GM21529 (cell line): ENCODE measurements around the gene SLC51A.
"Not testable (repeated sequence)": the region's sequence is repeated elsewhere in the genome, so short reads cannot be mapped to it uniquely, and the experiment has no call there.

Experiments used
- ATAC-seq: cut with Tn5 transposase; IDR thresholded peaks from one replicate; pipeline ENCODE4 v1.9.1; 2021; ENCODE audit not compliant: unreplicated experiment

Gene SLC51A

DNA sequence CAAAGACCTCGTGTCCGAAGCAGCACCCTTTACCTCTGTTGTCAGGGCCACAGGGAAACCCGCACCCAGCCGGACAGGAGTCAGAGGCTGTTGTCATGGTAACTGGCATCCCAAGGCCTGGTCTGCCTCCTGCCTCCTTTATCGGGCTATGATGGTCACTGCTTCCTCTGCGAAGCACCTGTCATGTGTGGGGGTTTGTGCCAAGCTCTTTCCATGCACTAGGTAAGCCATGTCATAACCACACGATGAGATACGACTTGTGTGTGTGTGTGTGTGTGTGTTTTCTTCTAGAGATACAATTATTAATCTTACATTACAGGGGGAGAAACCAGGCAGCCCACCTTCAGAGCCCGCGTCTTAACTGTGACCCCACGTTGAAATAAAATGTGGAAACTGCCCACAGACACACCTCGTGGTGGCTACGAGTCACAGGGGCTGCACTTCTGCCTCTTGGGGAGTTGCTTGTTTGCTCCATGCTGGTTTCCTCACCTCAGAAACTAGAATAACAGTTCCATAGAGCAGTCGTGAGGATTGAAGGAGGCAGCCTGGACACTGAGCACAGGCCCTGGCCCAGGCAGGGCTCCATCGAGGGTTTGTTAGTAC is 23.1 kb upstream of the SLC51A start:
- ATAC-seq: peak; percentile 4

GRCh38 chr3:196193736-196194541 is 22.4 kb upstream of the SLC51A start:
- ATAC-seq: no peak

GRCh38 chr3:196194542-196194915 is 21.8 kb upstream of the SLC51A start:
- ATAC-seq: no peak

DNA sequence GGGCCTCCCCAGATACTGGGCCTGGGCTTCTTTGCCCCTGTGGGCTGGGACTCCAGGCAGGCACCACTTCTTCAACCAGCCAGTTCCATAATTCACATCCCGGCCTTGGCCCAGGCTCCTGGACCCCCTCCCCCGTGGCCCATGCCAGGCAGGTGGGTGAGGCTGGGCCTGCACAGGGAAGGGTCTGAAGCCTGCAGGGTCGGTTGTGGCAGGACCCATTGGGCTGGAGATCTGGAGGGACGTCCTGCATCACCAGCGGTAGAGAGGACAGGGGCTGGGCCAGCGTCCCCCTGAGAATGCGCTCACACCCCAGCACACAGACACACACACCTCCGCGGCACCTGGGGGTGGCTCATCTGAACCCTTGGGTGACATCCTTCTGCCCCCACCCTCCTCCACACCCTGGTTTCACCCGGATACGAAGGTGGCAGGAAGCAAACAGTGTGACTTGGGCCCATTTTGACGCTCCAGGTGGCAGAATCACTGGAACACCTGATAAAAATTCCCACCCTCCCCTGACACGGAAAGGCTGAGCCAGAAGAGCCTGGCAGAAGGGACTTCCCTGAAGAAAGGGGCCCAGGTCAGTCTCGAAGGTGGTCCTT is 20.6 kb upstream of the SLC51A start:
- ATAC-seq: no peak

GRCh38 chr3:196197524-196197923 is 18.8 kb upstream of the SLC51A start:
- ATAC-seq: no peak

GRCh38 chr3:196198081-196198675 is 18.2 kb upstream of the SLC51A start:
- ATAC-seq: no peak

GRCh38 chr3:196198771-196199753 is 17.3 kb upstream of the SLC51A start:
- ATAC-seq: no peak

DNA sequence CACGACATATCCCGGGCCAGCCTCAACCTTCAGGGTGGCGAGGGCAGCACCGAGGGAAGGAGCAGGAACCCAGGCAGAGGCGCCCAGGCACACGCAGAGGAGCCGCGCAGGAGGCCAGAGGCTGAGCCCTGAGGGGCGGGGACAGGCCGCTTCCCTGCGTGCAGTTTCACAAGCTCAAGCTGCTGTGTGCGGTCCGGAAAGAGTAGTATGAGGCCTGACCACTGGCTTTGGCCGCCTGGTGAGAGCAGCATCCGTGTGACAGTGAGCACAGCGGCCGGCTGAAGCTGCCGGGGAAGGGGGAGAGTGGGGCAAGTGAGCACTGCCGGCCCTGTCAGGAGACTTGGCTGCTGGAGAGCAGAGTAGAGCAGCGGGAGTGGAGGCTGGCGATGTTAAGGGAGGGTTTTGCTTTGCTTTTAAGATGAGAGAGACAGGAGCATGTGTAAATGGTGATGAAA is 13.8 kb upstream of the SLC51A start:
- no peak for ATAC-seq

- no peak for ATAC-seq
Measured at GRCh38 chr3:196203846-196204245, 12.5 kb upstream of the SLC51A start.

GRCh38 chr3:196205442-196206205 is 10.7 kb upstream of the SLC51A start:
- not testable (repeated sequence) for ATAC-seq

DNA sequence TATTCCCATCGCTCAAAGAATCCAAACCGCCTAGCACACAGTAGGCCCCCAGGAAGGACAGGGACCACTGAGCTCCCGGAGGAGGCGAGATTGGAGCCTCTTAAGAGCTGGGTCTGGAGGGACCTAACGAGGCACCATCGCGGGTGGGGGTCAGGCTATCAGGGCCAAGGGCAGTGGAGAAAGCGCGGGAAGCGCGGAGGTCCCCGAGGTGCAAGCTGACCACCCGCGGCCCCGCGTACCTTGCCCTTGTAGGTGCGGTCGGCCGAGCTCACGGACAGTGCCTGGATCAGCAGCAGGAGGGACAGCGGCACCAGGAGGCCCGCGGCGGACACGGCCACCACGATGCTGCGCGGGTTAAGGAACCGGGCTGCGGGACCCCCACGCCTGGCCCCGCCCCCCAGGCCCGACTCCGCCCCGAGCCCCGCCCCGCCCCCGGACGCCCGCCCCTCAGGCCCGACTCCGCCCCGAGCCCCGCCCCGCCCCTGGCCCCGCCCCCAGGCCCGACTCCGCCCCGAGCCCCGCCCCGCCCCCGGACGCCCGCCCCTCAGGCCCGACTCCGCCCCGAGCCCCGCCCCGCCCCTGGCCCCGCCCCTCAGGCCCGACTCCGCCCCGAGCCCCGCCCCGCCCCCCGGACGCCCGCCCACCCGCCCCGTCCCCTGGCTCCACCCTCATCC is 9.0 kb upstream of the SLC51A start:
- no peak for ATAC-seq

GRCh38 chr3:196207833-196208607 is 8.3 kb upstream of the SLC51A start:
- ATAC-seq: no peak

DNA sequence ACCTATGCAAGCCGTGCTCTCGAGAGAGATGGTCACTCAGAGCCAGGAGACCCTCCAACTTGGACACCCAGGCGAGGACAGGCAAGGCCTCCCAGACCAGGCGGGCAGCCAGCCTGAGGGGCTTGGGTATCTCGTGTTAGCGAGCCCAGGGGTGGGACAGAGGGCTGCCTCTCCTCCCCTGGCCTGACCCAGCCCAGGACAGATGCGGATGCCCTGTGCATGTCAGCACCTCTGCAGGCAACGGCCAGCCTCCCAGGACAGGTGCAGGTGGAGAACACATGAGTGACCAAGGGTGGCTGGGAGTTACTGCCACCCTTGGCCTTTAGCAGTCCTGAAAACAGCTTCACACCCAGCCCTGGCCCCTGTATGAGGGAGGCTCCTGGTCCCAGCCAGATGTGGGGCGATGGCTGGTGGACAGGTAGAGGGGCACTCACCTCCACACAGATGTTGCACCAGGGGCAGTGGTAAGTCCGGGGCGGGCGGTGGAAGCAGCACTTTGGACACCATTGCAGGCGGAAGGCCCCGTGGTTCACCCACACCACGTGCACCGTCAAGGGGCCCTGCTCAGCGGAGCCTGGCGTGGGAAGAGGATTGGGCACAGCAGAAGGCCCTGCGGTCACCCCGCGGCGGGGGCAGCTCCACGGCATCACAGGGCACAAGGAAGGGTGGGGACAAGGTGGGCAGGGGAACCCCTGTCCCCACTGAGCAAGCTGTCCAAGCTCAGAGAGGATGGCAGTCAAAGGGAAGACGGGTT is 7.2 kb upstream of the SLC51A start:
- ATAC-seq: no peak

DNA sequence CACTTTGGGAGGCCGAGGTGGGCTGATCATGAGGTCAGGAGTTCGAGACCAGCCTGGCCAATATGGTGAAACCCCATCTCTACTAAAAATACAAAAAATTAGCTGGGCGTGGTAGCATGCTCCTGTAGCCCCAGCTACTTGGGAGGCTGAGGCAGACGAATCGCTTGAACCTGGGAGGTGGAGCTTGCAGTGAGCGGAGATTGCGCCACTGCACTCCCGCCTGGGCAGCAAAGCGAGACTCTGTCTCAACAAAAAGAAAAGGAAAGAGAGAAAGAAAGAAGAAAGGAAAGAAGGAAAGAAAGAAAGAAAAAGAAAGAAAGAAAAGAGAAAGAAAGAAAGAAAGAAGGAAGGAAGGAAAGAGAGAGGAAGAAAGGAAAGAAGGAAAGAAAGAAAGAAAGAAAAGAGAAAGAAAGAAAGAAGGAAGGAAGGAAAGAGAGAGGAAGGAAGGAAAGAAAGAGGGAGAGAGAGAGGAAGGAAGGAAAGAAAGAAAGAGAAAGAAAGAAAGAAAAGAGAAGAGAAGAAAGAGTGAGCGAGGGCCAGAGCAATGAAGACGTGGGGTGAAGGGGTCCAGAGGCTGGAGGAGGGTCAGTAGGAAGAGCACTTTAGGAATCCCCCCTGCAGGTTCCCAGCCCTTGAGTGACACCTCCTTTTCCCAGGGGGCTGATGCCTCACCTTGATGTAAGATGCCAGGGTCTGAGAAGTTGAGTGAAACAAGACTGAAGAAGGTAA is 6.2 kb upstream of the SLC51A start:
- not testable (repeated sequence) for ATAC-seq

DNA sequence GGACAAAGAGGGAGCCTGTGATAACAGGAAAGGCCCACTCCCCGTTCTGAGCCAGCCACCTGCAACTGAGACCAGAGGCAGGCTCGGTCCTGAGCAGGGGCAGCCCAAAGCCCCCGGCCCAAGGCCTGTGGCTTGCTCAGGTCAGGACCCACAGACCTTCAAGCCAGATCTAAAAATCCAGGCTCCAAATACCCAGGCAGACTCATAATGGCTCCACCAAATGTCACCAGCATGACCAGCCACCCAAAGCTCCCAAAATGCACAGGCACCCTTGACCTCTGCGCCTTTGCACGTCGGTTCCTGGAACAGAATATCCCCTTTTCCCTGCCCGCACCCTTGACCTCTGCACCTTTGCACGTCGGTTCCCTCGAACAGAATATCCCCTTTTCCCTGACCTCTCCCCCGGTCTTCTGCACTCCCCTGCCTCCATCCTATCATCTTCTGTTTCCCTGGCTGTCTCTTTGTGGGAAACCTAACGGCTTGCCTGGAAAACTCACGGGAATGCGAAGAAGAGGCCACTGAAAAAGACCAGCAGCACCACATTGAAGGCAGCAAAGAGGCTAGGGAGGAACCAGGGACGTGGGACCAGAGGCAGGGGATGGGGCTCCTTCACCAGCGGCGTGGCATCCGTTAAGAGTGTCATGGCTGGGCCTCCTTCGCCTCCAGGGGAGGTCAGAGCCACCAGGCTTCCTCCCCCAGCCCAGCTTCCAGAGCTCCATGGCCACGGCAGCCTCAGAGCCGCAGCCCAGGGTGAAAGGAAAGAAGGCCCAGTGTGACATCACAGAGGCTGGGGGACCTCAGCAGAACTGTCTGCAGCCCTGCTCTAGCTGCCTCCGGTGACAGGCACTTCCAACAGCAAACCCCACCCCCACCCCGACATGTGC is 5.4 kb upstream of the SLC51A start, which contains the start of gene ZDHHC19:
Gene ZDHHC19 (minus strand): TSS at position 728 of the 884 bp plus-strand sequence. CDS start 85 bp downstream, at position 643.
- ATAC-seq: no peak
